ENCODE data around the gene TMCC1. TPM values are rescaled to one million over a fixed set of nuclear protein-coding genes. Genes with fewer than 3 reads are reported as not detected.
A peak's percentile ranks its signal among the peaks of the same experiment; 100 is the strongest.
"Not testable (repeated sequence)": the region's sequence is repeated elsewhere in the genome, so short reads cannot be mapped to it uniquely, and the experiment has no call there.

The TMCC1 gene
- total RNA-seq, 2 donors from 2014 or later: 10.1 to 13.2 TPM

- ATAC-seq: no peak
- Histone ChIP-seq H3K9me3 (no peaks in the 10 kb centered on the region), H3K27me3 (no peaks in the 10 kb centered on the region), H3K36me3 (replicated peaks in 1 of 2; ENCODE audit: insufficient read depth in 1 of 2, low read depth in 2 of 2) (no peaks in the 10 kb centered on the region), H3K27ac (peak overlapping the region; percentile 31 to 66 (median 50)), H3K4me3 (no peak overlapping the region), H3K4me1 (peaks cover 37% of the 10 kb centered on the region)
- TF ChIP-seq CTCF (IDR thresholded peaks at IDR 0.05): no peak
- TF ChIP-seq POLR2A (IDR thresholded peaks at IDR 0.05): no peak
- no peak for DNase-seq
- WGBS, 2 donors: 73 to 88% methylated on average over 2 of the region's 2 CpGs
- intact Hi-C loops (cut with DNase I): no loop called here
These were observed 2.6 kb downstream of the TMCC1 start for GRCh38 chr3:129890891-129891290.

- H3K4me3 ChIP-seq: no peak overlapping the region
- no peaks in the 10 kb centered on the region for H3K27me3 ChIP-seq
- TF ChIP-seq CTCF (IDR thresholded peaks at IDR 0.05) (no peak), POLR2A (IDR thresholded peaks at IDR 0.05) (no peak)
- peak overlapping the region; percentile 31 to 66 (median 50) for H3K27ac ChIP-seq
- DNase-seq: peak in 3 of 4 donors; percentile 21 to 44 (median 33)
- WGBS, 2 donors: 27 to 53% methylated on average over 2 of the region's 2 CpGs
- intact Hi-C loops (cut with DNase I): no loop called here
- ATAC-seq: no peak
- peaks cover 37% of the 10 kb centered on the region for H3K4me1 ChIP-seq
- H3K9me3 ChIP-seq: no peaks in the 10 kb centered on the region
- no peaks in the 10 kb centered on the region for H3K36me3 ChIP-seq (replicated peaks in 1 of 2; ENCODE audit: insufficient read depth in 1 of 2, low read depth in 2 of 2)
These were observed 3.4 kb downstream of the TMCC1 start for GRCh38 chr3:129890125-129890524.

GRCh38 chr3:129888771-129889170, 4.7 kb downstream of the TMCC1 start:
- no peak for ATAC-seq
- intact Hi-C loops (cut with DNase I): no loop called here
- 68 to 70% methylated on average over 5 of the region's 5 CpGs for WGBS, 2 donors
- Histone ChIP-seq H3K36me3 (replicated peaks in 1 of 2; ENCODE audit: insufficient read depth in 1 of 2, low read depth in 2 of 2) (no peaks in the 10 kb centered on the region), H3K27me3 (no peaks in the 10 kb centered on the region), H3K4me3 (no peak overlapping the region), H3K9me3 (no peaks in the 10 kb centered on the region), H3K27ac (no peak overlapping the region), H3K4me1 (peaks cover 30% of the 10 kb centered on the region)
- no peak for DNase-seq
- TF ChIP-seq CTCF (IDR thresholded peaks at IDR 0.05) (no peak), POLR2A (IDR thresholded peaks at IDR 0.05) (no peak)

- TF ChIP-seq POLR2A (IDR thresholded peaks at IDR 0.05): no peak
- TF ChIP-seq CTCF (IDR thresholded peaks at IDR 0.05): no peak
- ATAC-seq (no peak), DNase-seq (no peak)
These were observed 12.2 kb downstream of the TMCC1 start for GRCh38 chr3:129881261-129881660.

GRCh38 chr3:129878355-129878754, 15.2 kb downstream of the TMCC1 start:
- no peak for ATAC-seq

More at GRCh38 chr3:129881261-129881660, 12.2 kb downstream of the TMCC1 start:
- Histone ChIP-seq H3K9me3 (no peaks in the 10 kb centered on the region), H3K4me1 (peaks cover 9% of the 10 kb centered on the region), H3K27ac (no peak overlapping the region), H3K4me3 (no peak overlapping the region), H3K27me3 (no peaks in the 10 kb centered on the region), H3K36me3 (replicated peaks in 1 of 2; ENCODE audit: insufficient read depth in 1 of 2, low read depth in 2 of 2) (no peaks in the 10 kb centered on the region)
- intact Hi-C loops (cut with DNase I): no loop called here
- WGBS, 2 donors: 57% methylated on average over 2 of the region's 2 CpGs

GRCh38 chr3:129874479-129874878, 19.0 kb downstream of the TMCC1 start:
- DNase-seq; H3K4me1 ChIP-seq; H3K4me3 ChIP-seq; H3K27me3 ChIP-seq; intact Hi-C loops (cut with DNase I); H3K9me3 ChIP-seq; H3K36me3 ChIP-seq (replicated peaks in 1 of 2; ENCODE audit: insufficient read depth in 1 of 2, low read depth in 2 of 2); ATAC-seq; H3K27ac ChIP-seq: not testable (repeated sequence)
- 81 to 93% methylated on average over 2 of the region's 2 CpGs for WGBS, 2 donors

More at GRCh38 chr3:129878355-129878754, 15.2 kb downstream of the TMCC1 start:
- H3K27me3 ChIP-seq: no peaks in the 10 kb centered on the region
- peaks cover 9% of the 10 kb centered on the region for H3K4me1 ChIP-seq
- DNase-seq: no peak
- 9 to 14% methylated on average over 1 of the region's 1 CpG for WGBS, 2 donors
- TF ChIP-seq CTCF (IDR thresholded peaks at IDR 0.05): no peak
- no peak for TF ChIP-seq POLR2A (IDR thresholded peaks at IDR 0.05)
- intact Hi-C loops (cut with DNase I): no loop called here
- no peaks in the 10 kb centered on the region for H3K36me3 ChIP-seq (replicated peaks in 1 of 2; ENCODE audit: insufficient read depth in 1 of 2, low read depth in 2 of 2)
- H3K9me3 ChIP-seq: no peaks in the 10 kb centered on the region
- no peak overlapping the region for H3K4me3 ChIP-seq
- no peak overlapping the region for H3K27ac ChIP-seq
